ENCODE data around the gene CSGALNACT2. TPM values are rescaled to one million over a fixed set of nuclear protein-coding genes. Genes with fewer than 3 reads are reported as not detected.

CSGALNACT2 gene
- total and polyA plus RNA-seq, 8 donors: 2.3 to 8.6 (median 4.9) TPM

DNA sequence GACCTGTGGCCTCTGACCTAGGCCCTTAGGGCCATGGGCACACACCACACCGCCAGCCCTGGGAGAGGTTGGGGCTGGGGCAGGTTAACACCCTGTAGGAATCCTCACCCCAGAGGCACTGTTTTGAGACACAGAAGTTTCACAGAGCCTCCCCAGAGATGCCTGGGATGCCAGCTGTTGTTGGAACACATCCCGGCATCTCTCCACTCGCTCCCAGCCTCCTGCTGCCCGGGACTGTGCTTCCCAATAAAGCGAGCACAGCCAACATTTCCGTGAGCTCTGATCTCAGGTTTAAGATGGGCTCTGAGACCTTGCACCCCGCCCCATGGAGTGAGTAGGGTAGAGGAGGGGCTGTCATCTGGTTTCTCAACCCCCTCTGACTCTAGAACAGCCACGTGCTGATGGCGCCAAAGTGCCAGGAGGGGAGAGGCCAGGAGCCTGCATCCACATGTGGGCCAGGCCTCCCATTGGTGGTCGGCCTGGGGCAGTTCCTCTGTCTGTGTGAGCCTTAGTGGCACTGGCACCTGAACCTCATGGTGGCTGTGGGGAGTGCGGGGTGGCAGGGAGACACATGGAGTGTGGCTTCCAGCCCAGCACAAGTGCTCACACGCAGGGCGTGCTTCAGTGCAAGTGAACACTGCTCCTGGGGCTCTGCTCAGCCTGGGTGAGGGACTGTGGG, 73.9 kb downstream of the CSGALNACT2 start:
- WGBS, 2 donors: 69 to 74% methylated on average over 13 of the region's 13 CpGs
- no peaks in the 10 kb centered on the region for H3K4me1 ChIP-seq
- TF ChIP-seq, protein P1, sequence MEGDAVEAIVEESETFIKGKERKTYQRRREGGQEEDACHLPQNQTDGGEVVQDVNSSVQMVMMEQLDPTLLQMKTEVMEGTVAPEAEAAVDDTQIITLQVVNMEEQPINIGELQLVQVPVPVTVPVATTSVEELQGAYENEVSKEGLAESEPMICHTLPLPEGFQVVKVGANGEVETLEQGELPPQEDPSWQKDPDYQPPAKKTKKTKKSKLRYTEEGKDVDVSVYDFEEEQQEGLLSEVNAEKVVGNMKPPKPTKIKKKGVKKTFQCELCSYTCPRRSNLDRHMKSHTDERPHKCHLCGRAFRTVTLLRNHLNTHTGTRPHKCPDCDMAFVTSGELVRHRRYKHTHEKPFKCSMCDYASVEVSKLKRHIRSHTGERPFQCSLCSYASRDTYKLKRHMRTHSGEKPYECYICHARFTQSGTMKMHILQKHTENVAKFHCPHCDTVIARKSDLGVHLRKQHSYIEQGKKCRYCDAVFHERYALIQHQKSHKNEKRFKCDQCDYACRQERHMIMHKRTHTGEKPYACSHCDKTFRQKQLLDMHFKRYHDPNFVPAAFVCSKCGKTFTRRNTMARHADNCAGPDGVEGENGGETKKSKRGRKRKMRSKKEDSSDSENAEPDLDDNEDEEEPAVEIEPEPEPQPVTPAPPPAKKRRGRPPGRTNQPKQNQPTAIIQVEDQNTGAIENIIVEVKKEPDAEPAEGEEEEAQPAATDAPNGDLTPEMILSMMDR (IDR thresholded peaks at IDR 0.05): no peak
- ATAC-seq (no peak), DNase-seq (peak in 3 of 6 donors; percentile 11 to 48 (median 46)), FAIRE-seq (no peak)
- no peaks in the 10 kb centered on the region for H3K9me3 ChIP-seq
- H3K27ac ChIP-seq: no peak overlapping the region
- H3K27me3 ChIP-seq: no peaks in the 10 kb centered on the region
- intact Hi-C loops (cut with DNase I): no loop called here
- no peaks in the 10 kb centered on the region for H3K36me3 ChIP-seq
- no peak overlapping the region for H3K4me3 ChIP-seq

DNA sequence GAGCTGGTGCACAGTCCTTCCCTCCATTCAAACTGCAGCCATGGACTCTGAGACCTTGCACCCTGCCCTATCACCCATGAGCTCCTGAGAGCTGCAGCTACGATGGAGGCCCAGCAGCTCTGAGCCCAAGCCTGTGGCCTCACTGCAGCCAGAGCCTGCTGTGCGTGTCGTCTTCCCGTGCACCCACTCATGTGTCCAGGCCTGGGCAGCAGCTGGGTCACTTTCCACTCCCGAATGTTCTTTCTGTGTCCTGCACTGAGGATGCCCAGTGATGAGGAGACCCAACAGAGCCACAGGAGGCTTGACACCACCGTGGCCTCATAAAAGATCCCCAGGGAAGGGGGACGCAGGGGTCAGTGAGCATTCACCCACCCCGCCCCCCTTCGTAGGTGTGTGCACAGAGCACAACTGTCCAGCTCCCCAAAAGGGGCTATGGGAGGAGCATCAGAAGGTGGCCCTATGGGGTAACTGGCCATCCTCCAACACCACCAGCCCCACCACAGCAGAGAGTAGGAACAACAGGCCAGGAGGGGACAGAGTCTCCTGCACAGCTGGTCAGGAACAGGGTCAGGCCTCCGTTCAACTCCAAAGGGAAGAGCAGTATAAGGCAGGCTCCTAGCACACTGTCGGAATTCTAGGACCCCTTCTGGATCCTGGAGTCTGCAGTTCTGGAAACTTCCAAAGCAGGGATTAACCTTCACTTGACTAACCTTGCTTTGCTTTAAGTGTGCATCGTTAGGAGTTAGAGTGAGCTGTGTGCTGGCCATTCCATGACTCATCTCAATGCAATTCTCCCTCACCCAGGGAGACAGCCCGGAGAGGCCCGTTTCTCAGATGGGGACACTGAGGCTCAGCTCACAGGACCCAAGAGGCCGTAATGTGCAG, 76.1 kb downstream of the CSGALNACT2 start:
- whole genome bisulfite sequencing, 2 donors: 64 to 81% methylated on average over 15 of the region's 15 CpGs
- TF ChIP-seq, protein P1 (IDR thresholded peaks at IDR 0.05): no peak
- Histone ChIP-seq H3K27ac (no peak overlapping the region), H3K36me3 (no peaks in the 10 kb centered on the region), H3K4me1 (no peaks in the 10 kb centered on the region), H3K4me3 (no peak overlapping the region), H3K9me3 (no peaks in the 10 kb centered on the region), H3K27me3 (no peaks in the 10 kb centered on the region)
- peak in 2 of 6 donors; percentile 11 to 31 for DNase-seq
- intact Hi-C loops (cut with DNase I): no loop called here
- no peak for FAIRE-seq
- no peak for ATAC-seq

DNA sequence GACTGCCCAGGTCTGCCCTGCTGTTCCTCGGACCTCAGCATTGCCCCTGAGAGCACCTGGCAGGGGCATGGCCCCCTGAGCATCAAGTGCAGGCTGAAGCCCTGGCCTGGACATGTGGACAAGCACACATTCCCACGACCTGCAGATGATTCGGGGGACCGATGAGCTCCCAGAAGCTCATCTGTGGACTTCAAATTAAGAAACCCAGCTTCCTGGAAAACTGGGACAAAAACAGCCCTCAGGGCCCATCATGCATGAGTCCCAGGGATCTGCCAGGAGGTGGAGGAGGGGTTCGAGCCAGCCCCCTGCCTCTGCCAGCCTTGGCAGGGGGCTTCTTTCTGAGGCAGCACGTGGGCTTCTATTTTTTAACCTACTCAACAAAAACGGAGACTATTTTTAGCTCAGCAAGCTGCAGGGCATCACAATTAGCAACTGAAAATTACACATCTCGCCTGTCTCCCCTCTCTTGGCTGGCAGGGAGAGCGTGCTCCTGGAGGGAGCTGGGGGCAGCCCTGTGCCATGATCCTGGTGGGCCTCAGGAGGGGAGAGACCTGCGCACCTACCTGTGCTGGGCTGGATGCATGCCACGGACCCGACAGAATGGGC, 76.8 kb downstream of the CSGALNACT2 start:
- no peaks in the 10 kb centered on the region for H3K36me3 ChIP-seq
- FAIRE-seq: no peak
- no peak for ATAC-seq
- intact Hi-C loops (cut with DNase I): no loop called here
- H3K27ac ChIP-seq: no peak overlapping the region
- TF ChIP-seq, protein P1 (IDR thresholded peaks at IDR 0.05): no peak
- H3K9me3 ChIP-seq: no peaks in the 10 kb centered on the region
- H3K4me1 ChIP-seq: no peaks in the 10 kb centered on the region
- H3K4me3 ChIP-seq: no peak overlapping the region
- WGBS, 2 donors: 48 to 53% methylated on average over 12 of the region's 12 CpGs
- peak in 2 of 6 donors; percentile 15 to 39 for DNase-seq
- H3K27me3 ChIP-seq: no peaks in the 10 kb centered on the region

DNA sequence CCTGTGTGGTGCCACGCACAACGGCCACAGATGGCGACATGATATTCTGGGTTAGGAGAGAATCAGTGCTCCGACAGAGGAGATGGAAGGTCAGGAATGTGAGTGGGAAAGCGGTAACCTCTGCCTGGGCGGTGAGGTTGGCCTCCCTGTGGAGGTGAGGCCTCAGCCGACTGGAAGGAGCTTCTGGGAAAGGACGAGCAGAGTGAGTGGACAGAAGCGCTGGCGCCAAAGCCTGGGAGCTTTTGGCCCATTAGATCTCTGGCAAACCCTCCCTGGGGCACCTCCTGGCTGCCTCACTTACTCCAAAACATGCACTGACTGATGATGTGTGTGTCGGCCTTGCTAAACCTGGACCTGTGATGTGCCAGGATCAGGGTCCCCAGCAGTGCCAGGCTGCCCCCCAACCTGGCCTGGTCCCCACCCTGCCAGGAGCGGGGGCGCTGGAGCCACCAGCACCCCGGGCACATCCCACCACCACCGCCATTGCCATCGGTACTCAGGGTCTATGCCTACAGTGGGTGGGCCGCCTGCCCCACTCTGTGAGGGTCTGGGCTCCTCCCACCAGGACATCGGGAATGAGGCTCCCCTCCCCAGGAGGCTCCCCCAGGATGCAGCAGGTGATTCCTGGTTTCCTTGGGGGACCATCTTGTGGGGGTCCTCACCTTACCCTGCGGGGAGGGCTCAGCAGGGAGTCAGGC, 77.7 kb downstream of the CSGALNACT2 start:
- TF ChIP-seq, protein P1 (IDR thresholded peaks at IDR 0.05): no peak
- Histone ChIP-seq H3K4me1 (no peaks in the 10 kb centered on the region), H3K27ac (no peak overlapping the region), H3K4me3 (no peak overlapping the region), H3K9me3 (no peaks in the 10 kb centered on the region), H3K27me3 (no peaks in the 10 kb centered on the region), H3K36me3 (no peaks in the 10 kb centered on the region)
- 71 to 76% methylated on average over 19 of the region's 19 CpGs for WGBS, 2 donors
- intact Hi-C loops (cut with DNase I): no loop called here
- DNase-seq (peak in 2 of 6 donors; percentile 7 to 39), FAIRE-seq (no peak), ATAC-seq (no peak)
